ENCODE measurements around the gene DTWD1. TPM values are rescaled to one million over a fixed set of nuclear protein-coding genes. Genes with fewer than 3 reads are reported as not detected.

DTWD1 gene
- total and polyA plus RNA-seq, 10 of the 15 experiments (the other 5 are each of a cell fraction or from before 2014, with no cell fraction given): 13.9 to 32.0 (median 19.3) TPM

- H3K36me3 ChIP-seq (ENCODE audit: control insufficient read depth in 2 of 2, insufficient read depth in 2 of 2, low read length in 1 of 2): no peaks in the 10 kb centered on the region; a peak in 1 of 4 replicates
- DNase-seq (ENCODE audit: low read depth, low spot score) (no peak), FAIRE-seq (no peak), ATAC-seq (no peak)
- CTCF ChIA-PET: no interaction called here
- intact Hi-C loops (cut with micrococcal nuclease; ENCODE audit: unreplicated experiment) (no loop called here), in situ Hi-C loops (cut with MboI) (no loop called here)
- no peaks in the 10 kb centered on the region for H3K79me2 ChIP-seq (ENCODE audit: control insufficient read depth, insufficient read depth, low read length)
- H3K27ac ChIP-seq (ENCODE audit: control insufficient read depth, insufficient read depth): no peak overlapping the region
- no TSS peak for BruUV-seq (replicated peaks)
- no peaks in the 10 kb centered on the region for H3K4me1 ChIP-seq (ENCODE audit: control insufficient read depth, insufficient read depth, low read length)
- H3K4me2 ChIP-seq (ENCODE audit: control insufficient read depth, insufficient read depth): no peak overlapping the region
- no peaks in the 10 kb centered on the region for H3K27me3 ChIP-seq (replicated peaks in 1 of 2; ENCODE audit: control insufficient read depth in 2 of 2, insufficient read depth in 2 of 2, low read length in 1 of 2)
- SMC1A ChIA-PET (ENCODE audit: uncharacterized antibody, unreplicated experiment): no interaction called here
- no peak overlapping the region for H3K4me3 ChIP-seq
- POLR2A ChIA-PET: no interaction called here
- 98% methylated on average over 2 of the region's 2 CpGs for WGBS (ENCODE audit: insufficient coverage, insufficient replicate concordance, low lambda C conversion rate, missing lambda C conversion rate)
- H2AFZ ChIP-seq (ENCODE audit: control insufficient read depth, low read depth, low read length): no peak overlapping the region
- RAD21 ChIA-PET (ENCODE audit: unreplicated experiment): no interaction called here
- no peaks in the 10 kb centered on the region for H4K20me1 ChIP-seq (ENCODE audit: control insufficient read depth, insufficient read depth)
- H3K9ac ChIP-seq (ENCODE audit: control insufficient read depth, insufficient read depth, low read length): no peak overlapping the region
- H3K9me3 ChIP-seq (replicated peaks; ENCODE audit: control insufficient read depth, insufficient read depth, low read length): no peaks in the 10 kb centered on the region
- TF ChIP-seq PAX8 (IDR thresholded peaks at IDR 0.05) (no peak), ATF3 (IDR thresholded peaks at IDR 0.05; ENCODE audit: borderline replicate concordance, extremely low read depth, low read depth, low read length) (no peak), NR2C2 (IDR thresholded peaks at IDR 0.05; ENCODE audit: borderline replicate concordance, control insufficient read depth, insufficient read length, low read depth) (no peak), HSF1 (IDR thresholded peaks at IDR 0.05; ENCODE audit: low read depth, low read length) (no peak), NFYB (IDR thresholded peaks at IDR 0.05; ENCODE audit: insufficient read depth, low read depth, low read length) (no peak), RCOR1 (conservative IDR thresholded peaks at IDR 0.05; ENCODE audit: low read depth, low read length) (no peak), EED (IDR thresholded peaks at IDR 0.05; ENCODE audit: low read depth) (no peak), BCL3 (IDR thresholded peaks at IDR 0.05; ENCODE audit: borderline replicate concordance, insufficient read depth, low read depth, low read length, poor library complexity, severe bottlenecking) (no peak), FOS (IDR thresholded peaks at IDR 0.05; ENCODE audit: borderline replicate concordance, extremely low read depth, insufficient read length) (no peak), PBX3 (IDR thresholded peaks at IDR 0.05; ENCODE audit: insufficient replicate concordance, low read depth, low read length) (no peak), RELB (IDR thresholded peaks at IDR 0.05; ENCODE audit: low read depth) (no peak), POLR2AphosphoS2 (IDR thresholded peaks at IDR 0.05; ENCODE audit: low read depth, low read length) (no peak), LARP7 (IDR thresholded peaks at IDR 0.05) (no peak), HDAC2 (IDR thresholded peaks at IDR 0.05) (no peak), FOXK2 (IDR thresholded peaks at IDR 0.05) (no peak), KAT2A (conservative IDR thresholded peaks at IDR 0.05; ENCODE audit: control insufficient read depth, low read depth, low read length) (no peak), SREBF2 (IDR thresholded peaks at IDR 0.05; ENCODE audit: low read length) (no peak), ATF7 (IDR thresholded peaks at IDR 0.05; ENCODE audit: low read depth) (no peak)
Observed at GRCh38 chr15:49646891-49647290, 26.0 kb downstream of the DTWD1 start.

Measured in GM12878 (cell line).